Progenitor cell of endocrine pancreas (in vitro differentiated cells): ENCODE results near the gene TMEM176B. TPM values are rescaled to one million over a fixed set of nuclear protein-coding genes. Genes with fewer than 3 reads are reported as not detected.

Experiments
- DNase-seq: peaks from one replicate; pipeline ENCODE4 v3.0.0; 2021; ENCODE audit warnings: low spot score; ENCODE audit not compliant: unreplicated experiment
- H3K27ac Mint-ChIP-seq: 2 replicates; pipeline ENCODE4 v1.8.0; 2021; ENCODE audit warnings: mild to moderate bottlenecking, moderate library complexity, mixed read lengths
- H3K27me3 Mint-ChIP-seq: 2 replicates; pipeline ENCODE4 v1.8.0; 2021; ENCODE audit warnings: mixed read lengths
- H3K36me3 Mint-ChIP-seq: 2 replicates; pipeline ENCODE4 v1.8.0; 2022; ENCODE audit warnings: mixed read lengths; ENCODE audit not compliant: insufficient read depth
- H3K4me1 Mint-ChIP-seq: 2 replicates; pipeline ENCODE4 v1.8.0; 2021; ENCODE audit warnings: low read depth, mixed read lengths
- H3K4me3 Mint-ChIP-seq: 2 replicates; pipeline ENCODE4 v1.8.0; 2021; ENCODE audit warnings: low read depth, mild to moderate bottlenecking, moderate library complexity, mixed read lengths
- H3K9me3 Mint-ChIP-seq: 2 replicates; pipeline ENCODE4 v1.8.0; 2021; ENCODE audit warnings: low read depth, mixed read lengths
- CTCF ChIP-seq: fragments of 200-600 bp; sonication (generic); IDR thresholded peaks from one replicate; pipeline ENCODE4 v1.5.0; 2021; ENCODE audit warnings: antibody characterized with exemption, mild to moderate bottlenecking; ENCODE audit not compliant: unreplicated experiment
- total RNA-seq: library from RNA; stranded (reverse); gene quantifications from 2 replicates; pipeline ENCODE4 v1.2.1, GENCODE V29; 2021

The TMEM176B gene
- total RNA-seq, 1 donor from 2014 or later = 8.9 TPM

GRCh38 chr7:150766334-150766709 lies 33.8 kb downstream of the TMEM176B start:
- H3K4me3 Mint-ChIP-seq = no peak overlapping the region
- no peaks in the 10 kb centered on the region for H3K36me3 Mint-ChIP-seq
- peaks cover 2% of the 10 kb centered on the region for H3K27me3 Mint-ChIP-seq
- TF ChIP-seq CTCF = no peak
- no peaks in the 10 kb centered on the region for H3K4me1 Mint-ChIP-seq
- no peak for DNase-seq
- no peak overlapping the region for H3K27ac Mint-ChIP-seq
- peaks cover 3% of the 10 kb centered on the region for H3K9me3 Mint-ChIP-seq

DNA sequence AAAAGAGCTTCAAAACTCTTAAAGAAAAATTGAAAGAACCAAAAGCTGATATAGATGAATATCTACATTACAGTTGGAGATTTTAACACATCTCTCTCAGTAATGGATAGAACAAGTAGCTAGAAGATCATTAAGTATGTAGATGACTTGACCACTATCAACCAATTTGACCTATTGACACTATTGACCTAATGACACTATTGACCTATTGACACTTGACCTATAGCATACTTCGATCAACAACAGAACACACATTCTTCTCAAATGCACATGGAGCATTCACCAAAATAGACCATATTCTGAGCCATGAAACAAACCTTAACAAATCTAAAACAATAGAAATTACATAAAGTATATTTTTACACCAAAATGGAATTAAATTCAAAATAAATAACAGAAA lies 40.7 kb downstream of the TMEM176B start:
- DNase-seq = no peak
- Mint-ChIP-seq H3K9me3 (peaks cover 5% of the 10 kb centered on the region), H3K4me1 (no peaks in the 10 kb centered on the region), H3K27ac (no peak overlapping the region), H3K27me3 (peaks cover 15% of the 10 kb centered on the region), H3K36me3 (no peaks in the 10 kb centered on the region), H3K4me3 (no peak overlapping the region)
- no peak for TF ChIP-seq CTCF

DNA sequence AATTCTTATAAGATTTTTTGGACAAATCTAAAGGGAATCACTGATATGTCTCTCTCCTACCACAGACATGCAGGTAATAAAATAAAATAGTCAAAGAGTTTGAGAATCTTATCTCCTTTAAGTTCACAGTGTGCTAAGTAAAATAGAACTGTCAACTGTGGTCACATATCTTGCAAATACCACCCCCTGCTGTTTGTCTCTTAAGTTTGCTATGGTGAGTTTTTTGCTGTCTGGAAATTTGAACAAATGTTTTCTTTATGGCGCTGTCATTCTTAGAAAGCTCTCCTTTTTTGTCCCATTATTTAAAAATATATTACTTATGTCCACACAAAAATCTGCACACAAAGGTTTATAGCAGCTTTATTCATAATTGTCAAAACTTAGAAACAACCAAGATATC lies 43.3 kb downstream of the TMEM176B start:
- Mint-ChIP-seq H3K9me3 (peaks cover 5% of the 10 kb centered on the region), H3K36me3 (no peaks in the 10 kb centered on the region), H3K4me1 (no peaks in the 10 kb centered on the region), H3K4me3 (no peak overlapping the region), H3K27ac (no peak overlapping the region), H3K27me3 (peaks cover 18% of the 10 kb centered on the region)
- no peak for DNase-seq
- peak; percentile 44 for TF ChIP-seq CTCF

DNA sequence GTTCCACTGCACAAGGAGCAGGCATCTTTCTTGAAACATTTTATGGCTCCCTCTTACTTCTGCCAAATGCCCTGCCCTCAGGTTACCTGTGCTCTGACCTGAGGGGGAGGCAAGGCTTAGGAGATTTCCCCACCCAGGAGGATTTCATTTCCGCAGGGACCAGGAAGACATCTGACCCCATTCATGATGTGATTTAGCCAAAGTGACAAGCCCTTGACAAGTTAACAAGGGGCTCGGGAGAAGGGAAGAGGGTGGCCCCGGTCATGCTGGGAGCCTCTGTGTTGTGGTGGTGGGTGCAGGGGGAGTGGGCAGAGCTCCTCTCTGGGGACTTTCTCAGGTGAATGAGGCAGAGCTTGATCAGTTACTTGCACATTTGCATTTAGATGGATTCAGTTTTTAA lies 44.0 kb downstream of the TMEM176B start:
- H3K4me1 Mint-ChIP-seq = no peaks in the 10 kb centered on the region
- peaks cover under 1% of the 10 kb centered on the region for H3K9me3 Mint-ChIP-seq
- no peak for TF ChIP-seq CTCF
- no peak overlapping the region for H3K4me3 Mint-ChIP-seq
- peaks cover 18% of the 10 kb centered on the region for H3K27me3 Mint-ChIP-seq
- H3K36me3 Mint-ChIP-seq = no peaks in the 10 kb centered on the region
- no peak overlapping the region for H3K27ac Mint-ChIP-seq
- DNase-seq = no peak

GRCh38 chr7:150755473-150756099 lies 44.6 kb downstream of the TMEM176B start:
- DNase-seq = no peak
- Mint-ChIP-seq H3K27ac (no peak overlapping the region), H3K36me3 (no peaks in the 10 kb centered on the region), H3K9me3 (no peaks in the 10 kb centered on the region), H3K4me1 (no peaks in the 10 kb centered on the region), H3K27me3 (peaks cover 20% of the 10 kb centered on the region), H3K4me3 (no peak overlapping the region)
- no peak for TF ChIP-seq CTCF
